Inflammatory macrophage (primary cell): Measurements from ENCODE around the gene ARMC9.
"Not testable (repeated sequence)": the region's sequence is repeated elsewhere in the genome, so short reads cannot be mapped to it uniquely, and the experiment has no call there.

ENCODE experiments used
- DNase-seq, 2 donors: peaks; one replicate each; pipeline ENCODE4 v3.0.0-alpha.2; 2020 to 2022

Gene ARMC9

GRCh38 chr2:231244382-231245248, 46.2 kb downstream of the ARMC9 start:
- no peak for DNase-seq

- peak; percentile 13 to 38 for DNase-seq
These were observed 47.0 kb downstream of the ARMC9 start for GRCh38 chr2:231245249-231246094.

GRCh38 chr2:231246171-231246842, 47.9 kb downstream of the ARMC9 start:
- DNase-seq, result no peak

GRCh38 chr2:231250146-231250545, 51.7 kb downstream of the ARMC9 start:
- no peak for DNase-seq

- DNase-seq, result peak; percentile 22 to 31
These were observed 52.3 kb downstream of the ARMC9 start for GRCh38 chr2:231250698-231251097.

- not testable (repeated sequence) for DNase-seq
These were observed 54.9 kb downstream of the ARMC9 start for GRCh38 chr2:231253292-231253691.

- no peak for DNase-seq
These were observed 58.1 kb downstream of the ARMC9 start for GRCh38 chr2:231256494-231256893.

- no peak for DNase-seq
These were observed 59.3 kb downstream of the ARMC9 start for GRCh38 chr2:231257763-231258162.

- no peak for DNase-seq
These were observed 60.3 kb downstream of the ARMC9 start for GRCh38 chr2:231258701-231259100.

- DNase-seq, result no peak
These were observed 60.7 kb downstream of the ARMC9 start for GRCh38 chr2:231259104-231259503.

GRCh38 chr2:231260442-231261208, 62.2 kb downstream of the ARMC9 start:
- DNase-seq, result peak; percentile 32 to 42

- DNase-seq, result no peak
These were observed 64.8 kb downstream of the ARMC9 start for GRCh38 chr2:231263118-231263831.

- no peak for DNase-seq
These were observed 72.0 kb downstream of the ARMC9 start for GRCh38 chr2:231270221-231271114.

- DNase-seq, result no peak
These were observed 74.6 kb downstream of the ARMC9 start for GRCh38 chr2:231272991-231273390.

GRCh38 chr2:231276987-231277386, 78.6 kb downstream of the ARMC9 start:
- DNase-seq, result no peak

GRCh38 chr2:231277962-231278361, 79.5 kb downstream of the ARMC9 start:
- no peak for DNase-seq

- DNase-seq, result no peak
These were observed 80.4 kb downstream of the ARMC9 start for GRCh38 chr2:231278868-231279267.

- no peak for DNase-seq
These were observed 82.4 kb downstream of the ARMC9 start for GRCh38 chr2:231280846-231281245.

GRCh38 chr2:231284296-231284695, 85.9 kb downstream of the ARMC9 start:
- DNase-seq, result no peak

- no peak for DNase-seq
These were observed 88.5 kb downstream of the ARMC9 start for GRCh38 chr2:231286964-231287363.
